Gastrocnemius medialis (tissue), 4 donors: ENCODE data around the gene PRRC2C. TPM values are rescaled to one million over a fixed set of nuclear protein-coding genes. Genes with fewer than 3 reads are reported as not detected.

Experiments used
- ATAC-seq, 2 donors: fragments of 150-250 bp; one replicate each; pipeline ENCODE4 v1.9.1; 2016
- DNase-seq, 2 donors: peaks; one replicate each; pipeline ENCODE4 v3.0.0-alpha.2; 2019
- H3K27ac ChIP-seq, 4 donors: fragments of 200-600 bp; sonication (generic); 1 replicate in 1 of 4; 2 replicates in 3 of 4; pipeline ENCODE4 v1.5.1; 2016 to 2018; ENCODE audit warnings: mild to moderate bottlenecking in 2 of 4, moderate library complexity in 1 of 4
- H3K27me3 ChIP-seq, 3 donors: fragments of 200-600 bp; sonication (generic) in 2 of 3; 1 replicate in 1 of 3; 2 replicates in 2 of 3; pipeline versions ENCODE4 v1.5.1 to v1.6.0; 2016 to 2019; ENCODE audit warnings: mild to moderate bottlenecking in 1 of 3, moderate library complexity in 1 of 3
- H3K36me3 ChIP-seq, 2 donors: fragments of 200-600 bp; sonication (generic) in 1 of 2; one replicate each; pipeline ENCODE4 v1.5.1; 2017 to 2018
- H3K4me1 ChIP-seq, 2 donors: fragments of 200-600 bp; sonication (generic) in 1 of 2; one replicate each; pipeline ENCODE4 v1.5.1; 2016 to 2017; ENCODE audit warnings: mild to moderate bottlenecking in 2 of 2
- H3K4me3 ChIP-seq, 4 donors: fragments of 200-600 bp; sonication (generic) in 3 of 4; 1 replicate in 1 of 4; 2 replicates in 3 of 4; pipeline ENCODE4 v1.5.1; 2016 to 2019; ENCODE audit warnings: mild to moderate bottlenecking in 2 of 4
- H3K9me3 ChIP-seq, 3 donors: fragments of 200-600 bp; sonication (generic) in 2 of 3; 1 replicate in 1 of 3; 2 replicates in 2 of 3; pipeline ENCODE4 v1.5.1; 2016 to 2019
- CTCF ChIP-seq, 5 experiments: fragments of 450-650 bp in 3 of 5; fragments of 200-600 bp in 2 of 5; sonication (generic) in 2 of 5; IDR thresholded peaks in 4 of 5; conservative IDR thresholded peaks in 1 of 5; 1 replicate in 4 of 5; 2 replicates in 1 of 5; pipeline ENCODE4 v1.5.1; 2016 to 2019; ENCODE audit warnings: antibody characterized with exemption in 5 of 5, mild to moderate bottlenecking in 3 of 5, moderate library complexity in 3 of 5
- POLR2A ChIP-seq, 2 donors: fragments of 450-650 bp; IDR thresholded peaks; one replicate each; pipeline ENCODE4 v1.6.1; 2017; ENCODE audit warnings: antibody characterized with exemption in 2 of 2, mild to moderate bottlenecking in 2 of 2, moderate library complexity in 2 of 2
- in situ Hi-C, 4 donors: fragments of 200-750 bp; cut with MboI; loops; one replicate each; pipeline versions ENCODE4 v1.15.0 to v1.8.0; 2017; ENCODE audit warnings: low sequenced_read_pairs in 4 of 4
- intact Hi-C: fragments of 100-400 bp; cut with DNase I; formaldehyde crosslinking; loops from one replicate; pipeline ENCODE4 v1.15.1; 2023; ENCODE audit warnings: low total_unique reads
- total RNA-seq, 4 donors: library from RNA; depleted of rRNA; stranded (reverse); fragments of >200 nt; gene quantifications; one replicate each; pipeline versions ENCODE4 v1.1.0 to v1.2.3, GENCODE V29; 2016

The PRRC2C gene
- total RNA-seq, 4 donors from 2014 or later: 40.9 to 45.7 (median 42.0) TPM

GRCh38 chr1:171500803-171501202 lies 15.5 kb downstream of the PRRC2C start:
- in situ Hi-C loops: no loop called here
- no peak for DNase-seq

GRCh38 chr1:171501305-171502024 lies 16.1 kb downstream of the PRRC2C start:
- Histone ChIP-seq H3K9me3 (no peaks in the 10 kb centered on the region), H3K4me1 (peaks cover 21 to 29% of the 10 kb centered on the region in 2 donors), H3K27me3 (no peaks in the 10 kb centered on the region), H3K36me3 (no peaks in the 10 kb centered on the region), H3K27ac (no peak overlapping the region), H3K4me3 (no peak overlapping the region)
- intact Hi-C loops: no loop called here
- ATAC-seq (no peak), DNase-seq (no peak)
- in situ Hi-C loops: no loop called here
- no peak for TF ChIP-seq CTCF (IDR thresholded peaks at IDR 0.05 in 4 of 5, conservative IDR thresholded peaks at IDR 0.05 in 1 of 5)
- TF ChIP-seq POLR2A (IDR thresholded peaks at IDR 0.05): no peak

More at GRCh38 chr1:171500803-171501202, 15.5 kb downstream of the PRRC2C start:
- no peak for ATAC-seq
- Histone ChIP-seq H3K36me3 (no peaks in the 10 kb centered on the region), H3K9me3 (no peaks in the 10 kb centered on the region), H3K4me1 (peaks cover 18 to 24% of the 10 kb centered on the region in 2 donors), H3K27ac (no peak overlapping the region), H3K27me3 (no peaks in the 10 kb centered on the region), H3K4me3 (no peak overlapping the region)
- intact Hi-C loops: no loop called here
- TF ChIP-seq POLR2A (IDR thresholded peaks at IDR 0.05): no peak
- no peak for TF ChIP-seq CTCF (IDR thresholded peaks at IDR 0.05 in 4 of 5, conservative IDR thresholded peaks at IDR 0.05 in 1 of 5)

- no peaks in the 10 kb centered on the region for H3K27me3 ChIP-seq
- peaks cover 31 to 42% of the 10 kb centered on the region in 2 donors for H3K4me1 ChIP-seq
- no peaks in the 10 kb centered on the region for H3K9me3 ChIP-seq
- no peaks in the 10 kb centered on the region for H3K36me3 ChIP-seq
- intact Hi-C loops (no loop called here), in situ Hi-C loops (no loop called here)
- DNase-seq (no peak), ATAC-seq (no peak)
- H3K4me3 ChIP-seq: no peak overlapping the region
- no peak for TF ChIP-seq CTCF (IDR thresholded peaks at IDR 0.05 in 4 of 5, conservative IDR thresholded peaks at IDR 0.05 in 1 of 5)
- no peak for TF ChIP-seq POLR2A (IDR thresholded peaks at IDR 0.05)
- H3K27ac ChIP-seq: no peak overlapping the region
Observed at GRCh38 chr1:171506525-171507304, 21.4 kb downstream of the PRRC2C start.

- intact Hi-C loops: no loop called here
- ATAC-seq (peak; percentile 60 to 91), DNase-seq (no peak)
- H3K4me1 ChIP-seq: peaks cover 24 to 37% of the 10 kb centered on the region in 2 donors
- in situ Hi-C loops: no loop called here
- no peaks in the 10 kb centered on the region for H3K9me3 ChIP-seq
- no peak overlapping the region for H3K4me3 ChIP-seq
- H3K27ac ChIP-seq: no peak overlapping the region
- no peaks in the 10 kb centered on the region for H3K27me3 ChIP-seq
- H3K36me3 ChIP-seq: no peaks in the 10 kb centered on the region
- no peak for TF ChIP-seq CTCF (IDR thresholded peaks at IDR 0.05 in 4 of 5, conservative IDR thresholded peaks at IDR 0.05 in 1 of 5)
Observed at GRCh38 chr1:171507435-171507834, 22.1 kb downstream of the PRRC2C start.
